Measurements from ENCODE around the gene RPUSD1. TPM values are rescaled to one million over a fixed set of nuclear protein-coding genes. Genes with fewer than 3 reads are reported as not detected.
A peak's percentile ranks its signal among the peaks of the same experiment; 100 is the strongest.
"Not testable (repeated sequence)": the region's sequence is repeated elsewhere in the genome, so short reads cannot be mapped to it uniquely, and the experiment has no call there.

Gene RPUSD1
- total RNA-seq (10 to 100 TPM in 1 of 10 donors, 1 to 10 TPM in 9; 5.8 to 12.0 (median 7.9) TPM), polyA plus RNA-seq (10 to 100 TPM; 13.7 to 23.3 TPM)
- long read RNA-seq, donor 1, transcript RPUSD1-201 (6 exons, 2,050 nt), result major isoform, 5 of 15 reads
- long read RNA-seq, donor 1, partial matches to known transcripts, result 1 of 15 reads
- long read RNA-seq, donor 1, other reads (novel, unspliced or antisense), result 6 of 15 reads
- long read RNA-seq, donor 2, transcript RPUSD1-201 (6 exons, 2,050 nt), result major isoform, 7 of 16 reads
- long read RNA-seq, donor 2, partial matches to known transcripts, result 2 of 16 reads
- long read RNA-seq, donor 2, other reads (novel, unspliced or antisense), result 6 of 16 reads
- long read RNA-seq, donor 3, transcript RPUSD1-201 (6 exons, 2,050 nt), result major isoform, 23 of 39 reads
- long read RNA-seq, donor 3, partial matches to known transcripts, result 2 of 39 reads
- long read RNA-seq, donor 3, other reads (novel, unspliced or antisense), result 7 of 39 reads

GRCh38 chr16:787978-788398, at the start of gene RPUSD1:
Gene RPUSD1, minus strand, starts transcription at chr16:788381. Its CDS starts 644 bp downstream, at chr16:787737.
- Histone ChIP-seq H3K36me3 (peaks cover 0 to 29% (median 0%) of the 10 kb centered on the region in 9 donors), H3K4me3 (peak within 1 kb of the TSS; percentile 81 to 99 (median 94)), H3K27ac (peak within 1 kb of the TSS in 9 of 10 donors; percentile 59 to 88 (median 78)), H3K4me1 (peaks cover 12 to 40% (median 26%) of the 10 kb centered on the region in 9 donors), H3K27me3 (peaks cover 0 to 6% (median 3%) of the 10 kb centered on the region in 7 donors), H3K9me3 (no peaks in the 10 kb centered on the region)
- peak in 1 of 9 donors; percentile 3 for TF ChIP-seq CTCF (IDR thresholded peaks at IDR 0.05)
- 0 to 1% methylated on average over 32 to 45 of the region's 45 CpGs for WGBS, 2 donors
- DNase-seq (no peak), ATAC-seq (peak in 5 of 8 donors; percentile 2 to 7 (median 4))
- intact Hi-C loops (cut with DNase I), result loop anchor here in 6 of 10 donors (2.0 to 5.0 kb wide), 4 partner anchors 46 to 77 kb away; partner anchors contain the start of genes CIAO3 (in 1 of the 6) and METRN (in 1 of the 6)

GRCh38 chr16:836822-837221, 48.6 kb upstream of the RPUSD1 start:
- WGBS, 2 donors, result 87 to 93% methylated on average over 3 of the region's 3 CpGs
- intact Hi-C loops (cut with DNase I); H3K27ac ChIP-seq; H3K4me3 ChIP-seq; ATAC-seq; H3K4me1 ChIP-seq; H3K36me3 ChIP-seq; DNase-seq: not testable (repeated sequence)
- H3K9me3 ChIP-seq, result peaks cover 0 to 50% (median 19%) of the 10 kb centered on the region in 11 donors
- peaks cover 0 to 32% (median 10%) of the 10 kb centered on the region in 7 donors for H3K27me3 ChIP-seq

- DNase-seq (no peak), ATAC-seq (no peak)
- intact Hi-C loops (cut with DNase I), result no loop called here
- H3K9me3 ChIP-seq, result peaks cover 0 to 50% (median 19%) of the 10 kb centered on the region in 11 donors
- peaks cover 0 to 26% (median 10%) of the 10 kb centered on the region in 7 donors for H3K27me3 ChIP-seq
- no peaks in the 10 kb centered on the region for H3K36me3 ChIP-seq
- no peak overlapping the region for H3K27ac ChIP-seq
- WGBS, 2 donors, result 80 to 91% methylated on average over 4 of the region's 4 CpGs
- no peaks in the 10 kb centered on the region for H3K4me1 ChIP-seq
- H3K4me3 ChIP-seq, result no peak overlapping the region
- TF ChIP-seq CTCF (IDR thresholded peaks at IDR 0.05), result no peak
Measured at GRCh38 chr16:836221-836620, 48.0 kb upstream of the RPUSD1 start.

GRCh38 chr16:835373-835772, 47.2 kb upstream of the RPUSD1 start:
- intact Hi-C loops (cut with DNase I), result no loop called here
- no peak for DNase-seq
- no peaks in the 10 kb centered on the region for H3K4me1 ChIP-seq
- H3K27me3 ChIP-seq, result peaks cover 0 to 19% (median 5%) of the 10 kb centered on the region in 7 donors
- WGBS, 2 donors, result 88 to 94% methylated on average over 10 of the region's 10 CpGs
- ATAC-seq, result no peak
- TF ChIP-seq CTCF (IDR thresholded peaks at IDR 0.05), result no peak
- no peaks in the 10 kb centered on the region for H3K36me3 ChIP-seq
- H3K4me3 ChIP-seq, result no peak overlapping the region
- H3K9me3 ChIP-seq, result peaks cover 0 to 50% (median 19%) of the 10 kb centered on the region in 11 donors
- no peak overlapping the region for H3K27ac ChIP-seq

Data from heart right ventricle (tissue), 16 donors.